GM12875 (cell line): ENCODE data around the gene PLPPR1.

ENCODE experiments used
- H3K4me3 ChIP-seq: one replicate; pipeline ENCODE4 v1.5.1; 2011; ENCODE audit warnings: low read depth, low read length, control low read depth
- TF ChIP-seq, protein P1 (sequence below): IDR thresholded peaks from 2 replicates; pipeline ENCODE4 v1.5.1; 2011; ENCODE audit warnings: low read depth, mild to moderate bottlenecking, control low read depth, inconsistent platforms, low read length, moderate library complexity, borderline replicate concordance; ENCODE audit not compliant: insufficient read depth

PLPPR1 gene

DNA sequence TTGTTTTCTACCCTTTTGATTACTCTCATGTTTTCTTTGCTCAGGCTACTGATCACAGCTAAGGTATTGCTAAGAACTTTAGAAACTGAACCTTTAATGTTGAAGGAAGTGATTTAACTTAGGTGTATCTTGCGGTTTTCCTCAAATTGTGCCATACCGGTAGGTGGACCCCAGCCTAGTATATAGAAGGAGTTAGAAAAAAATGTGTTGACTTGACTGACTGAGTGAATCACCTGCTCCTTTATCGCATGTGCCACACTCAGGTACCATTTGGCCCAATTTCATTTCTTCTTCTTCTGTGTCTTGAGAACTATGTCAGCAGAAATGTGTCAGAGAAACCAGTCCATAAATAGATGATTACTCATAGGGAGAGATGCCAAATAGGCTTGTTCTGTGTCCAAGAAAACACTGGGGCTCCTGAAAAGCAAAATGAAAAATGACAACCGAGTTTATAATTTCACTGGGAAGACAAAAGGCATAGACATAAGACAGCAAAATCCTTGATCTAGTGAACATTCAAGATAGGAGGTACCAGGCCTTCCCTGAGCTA, 19.4 kb downstream of the PLPPR1 start:
- TF ChIP-seq, protein P1, sequence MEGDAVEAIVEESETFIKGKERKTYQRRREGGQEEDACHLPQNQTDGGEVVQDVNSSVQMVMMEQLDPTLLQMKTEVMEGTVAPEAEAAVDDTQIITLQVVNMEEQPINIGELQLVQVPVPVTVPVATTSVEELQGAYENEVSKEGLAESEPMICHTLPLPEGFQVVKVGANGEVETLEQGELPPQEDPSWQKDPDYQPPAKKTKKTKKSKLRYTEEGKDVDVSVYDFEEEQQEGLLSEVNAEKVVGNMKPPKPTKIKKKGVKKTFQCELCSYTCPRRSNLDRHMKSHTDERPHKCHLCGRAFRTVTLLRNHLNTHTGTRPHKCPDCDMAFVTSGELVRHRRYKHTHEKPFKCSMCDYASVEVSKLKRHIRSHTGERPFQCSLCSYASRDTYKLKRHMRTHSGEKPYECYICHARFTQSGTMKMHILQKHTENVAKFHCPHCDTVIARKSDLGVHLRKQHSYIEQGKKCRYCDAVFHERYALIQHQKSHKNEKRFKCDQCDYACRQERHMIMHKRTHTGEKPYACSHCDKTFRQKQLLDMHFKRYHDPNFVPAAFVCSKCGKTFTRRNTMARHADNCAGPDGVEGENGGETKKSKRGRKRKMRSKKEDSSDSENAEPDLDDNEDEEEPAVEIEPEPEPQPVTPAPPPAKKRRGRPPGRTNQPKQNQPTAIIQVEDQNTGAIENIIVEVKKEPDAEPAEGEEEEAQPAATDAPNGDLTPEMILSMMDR: no peak
- H3K4me3 ChIP-seq: no peak overlapping the region

DNA sequence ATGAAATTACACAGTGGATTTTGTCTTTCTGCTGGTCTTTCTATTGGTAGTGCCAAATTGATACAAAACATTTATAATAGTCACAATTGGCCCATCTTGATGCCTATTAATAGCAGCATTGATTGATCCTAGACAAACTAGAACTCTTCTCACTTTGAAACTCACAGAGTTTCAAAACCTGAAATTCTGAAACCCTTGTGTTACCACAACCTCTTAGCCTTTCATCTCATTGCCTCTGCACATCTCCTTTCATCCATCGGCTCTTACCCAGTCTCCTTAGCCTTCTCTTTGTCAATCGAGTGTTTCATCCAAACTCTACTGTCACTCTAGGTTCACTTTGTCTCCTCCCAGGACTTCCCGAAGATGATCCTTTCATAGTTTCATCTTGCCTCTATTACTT, 22.1 kb downstream of the PLPPR1 start:
- TF ChIP-seq, protein P1: no peak
- H3K4me3 ChIP-seq: no peak overlapping the region

DNA sequence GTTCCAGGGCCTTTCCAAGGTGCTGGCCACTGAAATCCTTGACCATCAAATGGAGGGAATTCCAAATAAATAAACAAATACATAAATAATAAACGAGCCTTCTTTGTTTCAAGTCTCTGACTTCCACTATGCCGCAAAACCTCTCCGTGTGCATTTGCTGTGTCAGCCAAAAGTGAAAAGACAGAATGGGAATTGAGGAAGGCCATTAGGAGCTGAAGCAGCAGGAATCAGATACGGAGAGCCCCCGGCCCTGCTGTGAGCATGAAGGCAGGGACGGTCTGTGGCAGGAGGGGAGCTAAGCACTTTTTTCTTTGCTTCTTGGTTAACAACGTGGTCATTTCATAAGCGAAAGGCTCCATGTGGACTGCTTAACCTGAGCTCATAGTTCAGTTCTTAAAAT, 26.1 kb downstream of the PLPPR1 start:
- H3K4me3 ChIP-seq: no peak overlapping the region
- TF ChIP-seq, protein P1: no peak

DNA sequence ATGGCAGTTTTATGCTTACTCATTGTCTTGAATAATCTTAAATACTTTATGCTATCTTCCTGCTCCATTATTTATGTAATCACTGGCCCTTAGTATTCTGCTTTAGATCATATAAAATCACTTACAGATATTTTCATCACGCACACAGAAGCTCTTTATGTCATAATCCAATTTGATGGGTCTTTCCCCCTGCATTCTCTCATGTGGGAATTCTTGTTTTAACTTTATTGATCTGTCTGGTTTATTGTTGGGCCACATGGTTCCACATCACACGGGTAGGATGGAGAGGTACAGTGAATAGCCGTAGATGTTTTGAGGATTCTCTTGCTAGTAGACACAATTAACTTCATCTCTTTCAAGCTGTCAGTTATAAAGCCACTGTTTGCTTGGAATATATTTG, 27.0 kb downstream of the PLPPR1 start:
- no peak overlapping the region for H3K4me3 ChIP-seq
- TF ChIP-seq, protein P1: no peak

DNA sequence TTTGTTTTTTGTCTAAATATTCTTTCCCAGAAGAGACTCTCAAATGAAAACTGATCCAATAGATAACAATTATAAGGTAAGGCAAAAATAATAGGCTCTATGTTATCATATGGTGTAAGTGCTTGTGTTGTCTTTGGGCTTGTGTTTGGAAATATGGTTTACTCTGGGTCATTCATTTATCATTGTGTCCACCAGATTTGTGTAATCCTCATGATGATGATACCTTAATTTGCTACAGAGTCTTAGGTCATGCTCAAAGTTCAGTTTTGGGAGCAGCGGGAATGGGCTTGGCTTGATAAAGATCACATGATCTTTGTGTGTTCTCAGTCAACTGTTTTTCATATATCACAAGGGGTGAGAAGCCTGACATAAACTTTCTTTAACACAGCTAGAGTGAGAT, 34.2 kb downstream of the PLPPR1 start:
- no peak overlapping the region for H3K4me3 ChIP-seq
- TF ChIP-seq, protein P1: no peak

DNA sequence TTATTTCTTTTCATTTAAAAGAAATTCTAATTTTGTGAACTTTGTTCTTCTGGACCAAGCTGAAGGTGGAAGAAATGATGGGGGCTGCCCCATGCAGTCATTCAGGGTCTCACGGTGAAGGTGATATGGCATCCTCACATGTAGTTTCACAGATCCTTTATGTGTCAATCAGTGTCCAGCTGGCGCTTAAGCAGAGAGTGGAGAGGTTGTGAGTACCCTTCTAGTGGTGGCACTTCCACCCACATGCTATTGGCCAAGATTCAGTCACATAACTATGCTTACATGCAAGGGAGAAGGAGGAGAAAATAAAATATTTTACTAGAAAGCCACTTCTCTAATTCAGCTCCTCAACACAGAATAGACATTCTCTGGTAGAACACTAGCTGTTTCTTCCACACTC, 34.7 kb downstream of the PLPPR1 start:
- H3K4me3 ChIP-seq: no peak overlapping the region
- TF ChIP-seq, protein P1: no peak

DNA sequence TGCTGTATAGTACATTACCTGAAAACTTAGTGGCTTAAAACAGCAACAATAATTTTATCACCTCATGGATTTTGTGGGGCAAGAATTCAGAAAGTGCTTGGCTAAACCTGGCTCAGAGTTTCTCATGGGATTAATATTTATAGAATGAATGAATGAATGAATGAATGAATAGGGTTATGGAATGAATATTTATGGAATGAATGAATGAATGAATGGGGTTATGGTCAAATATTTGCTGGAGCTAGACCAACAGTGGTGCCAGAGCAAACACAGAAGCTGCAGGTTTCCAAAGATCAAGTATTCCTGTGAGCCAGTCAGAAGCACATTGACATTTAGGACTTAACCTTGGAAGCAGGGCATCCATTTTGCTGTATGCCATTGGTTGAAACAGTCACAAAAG, 35.7 kb downstream of the PLPPR1 start:
- TF ChIP-seq, protein P1: no peak

More for the DNA sequence above, 35.7 kb downstream of the PLPPR1 start:
- H3K4me3 ChIP-seq: no peak overlapping the region
